Ovary (tissue), 3 donors: Measurements from ENCODE around the gene SLC5A12.

ENCODE experiments used
- POLR2A ChIP-seq: fragments of 450-650 bp; IDR thresholded peaks from one replicate; pipeline ENCODE4 v1.6.1; 2017; ENCODE audit warnings: antibody characterized with exemption, mild to moderate bottlenecking, moderate library complexity
- TF ChIP-seq, protein P1 (sequence below), 3 donors: fragments of 450-650 bp in 2 of 3; fragments of 200-600 bp in 1 of 3; IDR thresholded peaks; one replicate each; pipeline versions ENCODE4 v1.5.1 to v1.8.0; 2016 to 2022; ENCODE audit warnings: antibody characterized with exemption in 3 of 3, mild to moderate bottlenecking in 1 of 3
- donor health status: DM: no; HTN: no; CAD: no.

DNA sequence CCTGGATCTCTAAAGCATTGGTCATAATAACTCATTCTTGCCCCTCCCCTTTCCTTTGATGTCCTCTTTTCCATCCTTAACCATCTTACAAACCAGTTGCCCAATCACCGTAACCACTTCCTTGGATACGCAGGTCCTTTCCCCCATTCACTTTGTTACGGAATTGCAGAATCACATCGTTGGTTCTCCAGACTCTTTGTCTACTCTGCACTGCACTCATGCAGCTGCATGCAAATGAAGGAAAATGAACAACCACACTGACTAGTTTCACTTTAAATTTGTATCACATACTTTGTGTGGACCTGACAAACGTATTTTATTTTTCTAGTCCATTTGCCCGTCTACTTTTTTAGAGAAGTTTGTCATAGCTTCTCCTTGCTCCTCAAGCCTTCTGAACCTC is 69.9 kb downstream of the SLC5A12 start:
- no peak for TF ChIP-seq POLR2A
- TF ChIP-seq, protein P1, sequence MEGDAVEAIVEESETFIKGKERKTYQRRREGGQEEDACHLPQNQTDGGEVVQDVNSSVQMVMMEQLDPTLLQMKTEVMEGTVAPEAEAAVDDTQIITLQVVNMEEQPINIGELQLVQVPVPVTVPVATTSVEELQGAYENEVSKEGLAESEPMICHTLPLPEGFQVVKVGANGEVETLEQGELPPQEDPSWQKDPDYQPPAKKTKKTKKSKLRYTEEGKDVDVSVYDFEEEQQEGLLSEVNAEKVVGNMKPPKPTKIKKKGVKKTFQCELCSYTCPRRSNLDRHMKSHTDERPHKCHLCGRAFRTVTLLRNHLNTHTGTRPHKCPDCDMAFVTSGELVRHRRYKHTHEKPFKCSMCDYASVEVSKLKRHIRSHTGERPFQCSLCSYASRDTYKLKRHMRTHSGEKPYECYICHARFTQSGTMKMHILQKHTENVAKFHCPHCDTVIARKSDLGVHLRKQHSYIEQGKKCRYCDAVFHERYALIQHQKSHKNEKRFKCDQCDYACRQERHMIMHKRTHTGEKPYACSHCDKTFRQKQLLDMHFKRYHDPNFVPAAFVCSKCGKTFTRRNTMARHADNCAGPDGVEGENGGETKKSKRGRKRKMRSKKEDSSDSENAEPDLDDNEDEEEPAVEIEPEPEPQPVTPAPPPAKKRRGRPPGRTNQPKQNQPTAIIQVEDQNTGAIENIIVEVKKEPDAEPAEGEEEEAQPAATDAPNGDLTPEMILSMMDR (IDR thresholded peaks at IDR 0.05): no peak
